Measurements from ENCODE around the gene UPK3BL2.
"Not testable (repeated sequence)": the region's sequence is repeated elsewhere in the genome, so short reads cannot be mapped to it uniquely, and the experiment has no call there.

UPK3BL2 gene

DNA sequence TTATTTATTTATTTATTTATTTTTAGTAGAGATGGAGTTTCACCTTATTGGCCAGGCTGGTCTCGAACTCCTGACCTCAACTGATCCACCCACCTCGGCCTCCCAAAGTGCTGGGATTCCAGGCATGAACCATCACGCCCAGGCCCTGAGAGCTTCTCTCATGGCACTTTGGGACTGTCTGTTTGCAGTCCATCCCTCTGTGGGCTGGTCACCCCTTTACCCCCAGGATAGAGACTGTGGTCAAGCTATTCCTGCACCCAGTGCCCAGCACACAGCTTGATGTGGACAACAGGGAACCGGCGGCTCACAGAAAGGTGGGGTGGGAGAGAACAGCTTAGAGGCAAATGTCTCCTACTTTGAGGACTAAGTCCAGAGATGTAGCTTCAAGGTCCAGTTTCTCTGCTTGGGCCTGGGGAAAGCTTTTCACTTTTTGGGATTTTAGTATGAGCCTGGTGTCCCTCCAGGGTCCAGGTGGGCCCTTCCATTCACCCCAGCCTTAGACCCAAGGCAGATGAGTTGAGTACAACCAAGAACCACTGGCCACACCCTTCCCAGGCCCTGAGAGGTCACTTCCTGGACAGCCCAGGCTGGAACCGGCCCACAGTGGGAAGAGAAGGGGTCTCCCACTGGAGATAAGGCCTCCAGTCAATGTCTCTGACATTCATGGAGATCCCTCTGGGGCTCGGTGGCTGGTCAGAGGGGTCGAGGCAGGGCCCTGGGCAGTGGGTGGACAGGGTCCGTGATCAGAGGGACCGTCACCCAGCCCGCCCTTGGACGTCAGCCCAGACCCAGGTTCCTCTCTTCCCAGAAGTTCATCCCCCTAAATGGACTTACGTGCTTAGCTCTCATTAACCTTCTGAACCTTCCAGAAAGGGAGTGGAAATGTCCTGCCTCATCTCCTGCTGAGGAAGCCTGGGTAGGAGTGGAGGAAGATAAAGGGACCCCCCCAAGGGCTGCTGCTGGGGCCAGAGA is 15.4 kb downstream of the UPK3BL2 start:
- DNase-seq = not testable (repeated sequence)

DNA sequence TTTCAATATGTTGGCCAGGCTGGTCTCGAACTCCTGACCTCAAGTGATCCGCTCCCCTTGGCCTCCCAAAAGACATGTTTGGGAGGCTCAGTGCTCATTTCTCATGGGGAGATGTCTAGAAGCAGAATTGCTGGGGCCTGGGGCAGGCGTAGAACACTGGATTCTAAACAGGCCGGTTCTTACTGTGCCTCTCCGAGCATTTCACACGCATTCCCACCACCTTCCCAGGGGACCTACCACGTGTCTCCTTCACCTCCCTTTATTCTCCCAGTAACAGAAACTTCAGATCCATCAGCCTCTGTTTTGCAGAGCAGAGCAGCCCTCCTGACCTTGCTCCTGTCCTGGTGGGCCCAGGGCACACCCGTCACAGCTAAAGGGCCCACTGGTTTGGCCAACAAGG is 16.3 kb downstream of the UPK3BL2 start:
- not testable (repeated sequence) for DNase-seq

DNA sequence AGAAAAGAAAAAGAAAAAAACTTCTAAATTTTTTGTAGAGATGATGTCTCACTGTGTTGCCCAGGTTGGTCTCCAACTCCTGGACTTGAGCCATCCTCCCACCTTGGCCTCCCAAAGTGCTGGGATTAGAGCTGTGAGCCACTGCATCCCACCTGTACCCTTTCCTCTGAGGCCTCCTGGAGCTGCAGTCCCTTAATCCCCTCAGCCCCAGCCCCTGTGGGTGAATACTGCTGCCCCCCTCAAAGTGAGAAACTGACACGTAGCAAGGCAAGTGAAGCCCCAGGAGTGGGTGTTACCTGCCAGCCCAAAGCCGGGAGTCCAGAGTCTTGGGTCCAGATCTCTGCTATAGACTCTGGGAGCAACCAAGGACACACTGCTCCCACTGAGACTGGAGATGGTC is 18.7 kb downstream of the UPK3BL2 start:
- DNase-seq = not testable (repeated sequence)

DNA sequence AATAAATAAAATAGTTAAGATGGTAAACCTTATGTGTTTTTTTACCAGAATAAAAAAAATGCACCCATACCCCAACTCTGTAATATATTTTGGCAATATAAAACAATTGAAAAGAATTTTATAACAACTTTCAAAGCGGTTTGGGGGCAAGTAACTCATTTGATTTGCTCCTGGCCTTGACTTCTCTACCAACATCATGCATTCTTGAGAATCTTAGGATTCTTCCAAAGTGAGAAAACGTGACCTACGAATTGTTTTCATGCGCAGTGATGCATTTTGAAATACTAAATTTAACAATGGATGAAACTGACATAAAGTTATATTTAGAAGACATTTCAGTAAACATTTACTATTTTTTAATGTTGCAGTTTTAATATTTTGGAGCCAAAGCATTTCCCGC is 22.7 kb downstream of the UPK3BL2 start:
- not testable (repeated sequence) for DNase-seq

DNA sequence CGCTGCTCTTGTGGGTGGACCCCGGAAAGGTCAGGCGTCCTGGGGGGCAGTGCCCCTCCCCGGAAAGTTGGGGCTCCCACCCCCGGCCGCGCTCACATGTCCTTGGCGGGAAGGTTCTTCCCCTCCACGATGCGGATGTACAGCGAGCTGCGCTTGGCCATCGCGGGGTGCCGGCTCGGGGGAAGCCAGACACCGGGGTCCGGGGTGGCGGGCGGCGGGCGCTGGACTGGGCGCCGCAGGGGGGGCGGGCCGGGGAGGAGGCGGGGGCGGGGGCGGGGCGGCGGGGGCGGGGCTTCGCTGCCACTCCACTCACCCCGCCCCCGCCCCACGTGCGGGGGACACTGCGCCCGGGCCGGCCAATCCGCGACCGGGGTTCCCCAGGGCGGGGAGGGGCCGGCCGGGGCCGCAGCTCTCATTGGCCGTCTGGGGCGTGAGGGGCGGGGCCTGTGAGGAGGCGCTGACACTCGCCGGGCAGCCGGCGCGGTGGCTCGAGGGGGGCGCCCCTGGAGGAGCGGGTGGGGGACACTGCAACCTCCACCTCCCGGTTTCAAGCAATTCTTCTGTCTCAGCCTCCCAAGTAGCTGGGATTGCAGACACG is 25.8 kb downstream of the UPK3BL2 start, which contains the start of gene RASA4B:
RASA4B (minus strand) TSS at position 228 of the 598 bp plus-strand sequence; CDS start at position 161, 67 bp downstream.
- not testable (repeated sequence) for DNase-seq

DNA sequence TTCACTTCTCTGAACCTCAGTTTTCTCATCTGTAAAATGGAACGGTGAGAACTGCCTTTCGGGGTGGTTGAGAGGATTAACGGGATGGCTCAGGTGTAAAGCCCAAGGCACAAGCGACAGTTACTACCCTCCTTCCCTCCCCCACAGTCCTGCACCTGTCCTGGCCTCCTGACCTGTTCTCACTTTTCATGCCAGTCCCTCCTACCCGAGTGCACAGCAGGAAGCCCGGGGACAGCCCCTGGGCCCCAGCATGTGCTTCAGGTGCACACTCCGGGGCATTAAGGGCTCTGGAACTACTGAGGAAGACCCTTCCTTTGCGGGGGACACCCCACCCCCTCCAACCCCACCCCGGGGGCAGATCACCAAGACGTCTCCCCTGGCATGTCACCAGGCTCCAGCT is 26.5 kb downstream of the UPK3BL2 start:
- DNase-seq = not testable (repeated sequence)

DNA sequence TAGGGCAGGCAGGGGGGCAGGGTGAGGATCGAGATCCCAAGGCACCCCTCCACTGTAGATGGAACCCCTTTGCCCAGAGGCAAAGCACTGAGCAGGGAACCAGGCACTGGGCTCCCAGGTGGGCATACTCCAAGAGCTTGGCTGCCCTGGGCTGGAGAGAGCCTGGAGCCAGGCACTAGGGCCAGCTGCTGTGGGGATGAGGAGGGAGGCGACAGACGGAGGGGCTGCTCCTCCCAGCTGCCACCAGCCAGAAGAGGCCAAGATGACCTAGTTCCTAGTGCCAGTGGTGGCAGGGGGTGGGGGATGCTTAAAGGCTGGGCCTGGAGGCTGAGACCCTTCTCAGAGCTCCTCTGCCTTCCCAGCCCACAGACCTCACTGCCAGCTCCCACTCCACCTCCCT is 27.6 kb downstream of the UPK3BL2 start:
- not testable (repeated sequence) for DNase-seq

DNA sequence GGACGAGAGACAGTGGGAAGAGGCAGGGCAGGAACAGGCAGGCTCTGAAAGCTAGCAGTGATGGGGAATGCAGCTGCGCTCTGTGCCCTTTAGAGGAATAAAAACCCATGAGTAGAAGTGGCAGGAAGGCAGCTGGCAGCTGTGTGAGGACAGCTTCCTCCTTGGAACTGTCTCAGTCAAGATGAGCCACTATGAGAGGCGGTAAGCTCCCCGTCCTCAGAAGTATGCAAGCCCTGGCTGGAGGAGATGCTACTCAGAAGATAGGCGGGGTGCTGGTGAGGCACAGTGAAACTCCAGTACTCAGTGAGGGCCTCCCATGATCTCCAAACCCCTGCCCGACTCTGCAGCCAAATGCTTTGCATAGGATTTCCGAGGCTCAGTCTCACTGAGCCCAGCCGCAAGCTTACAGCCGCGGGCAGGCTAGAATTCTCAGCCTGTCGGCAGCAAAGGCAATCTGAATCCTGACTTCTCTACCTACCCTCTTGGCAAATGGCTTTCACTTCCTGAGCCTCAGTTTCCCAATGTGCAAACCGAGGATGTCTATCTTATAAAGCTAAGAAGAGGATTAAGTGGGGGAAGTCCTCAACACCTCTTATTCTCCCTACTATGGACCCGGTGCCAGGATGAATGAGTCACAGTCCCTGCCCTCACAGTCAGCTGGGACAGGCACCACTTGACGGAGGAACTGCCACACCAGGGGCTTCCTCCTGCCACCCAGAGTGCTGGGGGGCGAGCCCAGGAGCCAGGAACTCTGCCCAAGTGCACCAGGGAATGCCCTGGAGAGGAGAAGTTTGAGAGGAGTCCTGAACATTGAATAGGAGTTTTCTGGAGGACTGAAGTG is 28.4 kb downstream of the UPK3BL2 start:
- not testable (repeated sequence) for DNase-seq

DNA sequence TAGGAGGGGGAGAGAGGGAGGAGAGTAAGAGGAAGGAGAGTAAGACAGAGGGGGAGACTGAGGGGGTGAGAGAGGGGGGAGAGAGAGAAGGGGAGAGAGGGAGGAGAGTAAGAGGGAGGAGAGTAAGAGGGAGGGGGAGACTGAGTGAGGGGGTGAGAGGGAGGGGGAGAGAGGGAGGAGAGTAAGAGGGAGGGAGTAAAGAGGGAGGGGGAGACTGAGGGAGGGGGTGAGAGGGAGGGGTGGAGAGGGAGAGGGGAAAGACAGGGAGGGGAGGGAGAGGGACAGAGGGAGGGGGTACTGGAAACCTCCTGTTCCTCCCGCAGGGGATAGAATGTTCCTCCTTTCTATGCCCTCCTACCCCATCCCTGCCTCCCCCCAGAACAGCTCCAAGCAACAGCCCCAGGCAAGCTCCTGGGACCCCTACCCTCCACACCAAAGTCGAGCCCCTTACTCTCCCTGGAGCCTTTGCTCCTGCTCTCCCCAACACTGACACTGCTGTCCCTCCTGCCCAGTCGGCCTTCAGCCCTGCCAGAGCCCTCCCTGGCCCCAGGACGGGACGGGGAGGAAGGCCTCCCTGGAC is 30.8 kb downstream of the UPK3BL2 start:
- DNase-seq = not testable (repeated sequence)

DNA sequence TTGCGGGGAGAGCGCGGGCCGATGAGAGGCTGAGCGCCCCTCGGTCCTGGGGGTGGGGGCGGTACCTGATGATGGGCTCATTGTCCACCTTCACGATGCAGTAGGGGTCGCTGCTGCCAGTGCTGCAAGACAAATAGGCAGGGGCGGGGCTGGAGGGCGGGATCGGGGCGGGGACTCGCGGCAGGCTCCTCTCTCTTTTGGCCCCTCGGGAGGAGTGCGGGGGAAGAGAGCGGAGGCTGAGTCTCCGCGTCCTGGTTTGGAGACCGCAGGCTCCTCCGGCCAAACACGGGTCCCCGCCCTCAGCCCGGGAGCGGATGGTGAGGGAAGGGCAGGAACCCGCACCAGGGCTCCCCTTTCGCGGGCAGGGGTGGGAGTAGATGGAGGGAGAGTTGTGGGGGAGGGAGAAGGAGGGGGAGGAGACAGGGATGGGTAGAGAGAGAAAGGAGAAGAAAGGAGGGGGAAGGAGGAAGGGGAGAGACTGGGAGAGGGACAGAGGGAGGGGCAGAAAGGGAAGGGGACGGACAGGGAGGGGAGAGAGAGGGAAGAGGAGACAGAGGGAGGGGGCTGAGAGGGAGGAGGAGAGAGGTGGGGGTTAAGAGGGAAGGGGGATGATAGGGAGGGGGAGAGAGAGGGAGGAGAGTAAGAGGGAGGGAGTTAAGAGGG is 31.5 kb downstream of the UPK3BL2 start:
- not testable (repeated sequence) for DNase-seq

DNA sequence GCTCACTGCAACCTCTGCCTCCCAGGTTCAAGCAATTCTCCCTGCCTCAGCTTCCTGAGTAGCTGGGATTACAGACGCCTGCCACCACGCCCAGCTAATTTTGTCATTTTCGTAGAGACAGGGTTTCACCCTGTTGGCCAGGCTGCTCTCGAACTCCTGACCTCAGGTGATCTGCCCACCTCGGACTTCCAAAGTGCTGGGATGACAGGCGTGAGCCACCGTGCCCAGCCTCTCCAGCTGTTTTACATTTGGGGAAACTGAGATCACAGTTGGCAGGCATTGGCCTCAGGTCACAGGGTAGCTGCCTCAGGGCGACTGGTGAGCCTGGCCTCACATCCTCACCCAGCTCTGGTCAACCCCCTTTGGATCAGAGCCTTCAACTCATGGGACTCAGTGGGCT is 32.9 kb downstream of the UPK3BL2 start:
- DNase-seq = not testable (repeated sequence)

DNA sequence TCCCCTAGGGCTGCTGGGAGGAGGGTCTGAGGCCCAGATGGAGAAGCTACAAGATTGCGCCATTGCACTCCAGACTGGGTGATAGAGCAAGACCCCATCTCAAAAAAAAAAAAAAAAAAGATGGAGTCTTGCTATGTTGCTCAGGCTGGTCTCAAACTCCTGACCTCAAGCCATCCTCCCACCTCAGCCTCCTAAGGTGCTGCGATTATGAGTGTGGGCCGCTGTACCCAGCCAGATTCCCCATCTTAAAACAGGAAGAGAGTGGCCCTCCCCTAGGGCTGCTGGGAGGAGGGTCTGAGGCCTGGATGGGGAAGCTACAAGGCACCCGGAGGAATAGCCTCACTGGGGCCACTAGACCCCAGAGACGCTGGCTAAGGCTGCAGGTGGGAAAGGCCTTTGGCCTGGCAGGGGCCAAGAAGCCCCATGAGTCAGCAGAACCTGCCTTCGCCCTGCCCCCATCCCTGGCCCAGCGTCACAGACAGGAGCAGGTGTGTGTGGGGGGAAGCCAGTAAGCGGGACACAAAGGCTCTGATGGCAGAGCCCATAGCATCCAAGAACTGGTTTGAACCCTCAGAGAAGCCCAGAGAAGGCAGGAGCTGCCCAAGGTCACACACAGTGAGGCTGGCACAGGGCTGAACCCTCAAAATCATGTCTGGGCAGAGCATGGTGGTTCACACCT is 35.9 kb downstream of the UPK3BL2 start:
- not testable (repeated sequence) for DNase-seq

DNA sequence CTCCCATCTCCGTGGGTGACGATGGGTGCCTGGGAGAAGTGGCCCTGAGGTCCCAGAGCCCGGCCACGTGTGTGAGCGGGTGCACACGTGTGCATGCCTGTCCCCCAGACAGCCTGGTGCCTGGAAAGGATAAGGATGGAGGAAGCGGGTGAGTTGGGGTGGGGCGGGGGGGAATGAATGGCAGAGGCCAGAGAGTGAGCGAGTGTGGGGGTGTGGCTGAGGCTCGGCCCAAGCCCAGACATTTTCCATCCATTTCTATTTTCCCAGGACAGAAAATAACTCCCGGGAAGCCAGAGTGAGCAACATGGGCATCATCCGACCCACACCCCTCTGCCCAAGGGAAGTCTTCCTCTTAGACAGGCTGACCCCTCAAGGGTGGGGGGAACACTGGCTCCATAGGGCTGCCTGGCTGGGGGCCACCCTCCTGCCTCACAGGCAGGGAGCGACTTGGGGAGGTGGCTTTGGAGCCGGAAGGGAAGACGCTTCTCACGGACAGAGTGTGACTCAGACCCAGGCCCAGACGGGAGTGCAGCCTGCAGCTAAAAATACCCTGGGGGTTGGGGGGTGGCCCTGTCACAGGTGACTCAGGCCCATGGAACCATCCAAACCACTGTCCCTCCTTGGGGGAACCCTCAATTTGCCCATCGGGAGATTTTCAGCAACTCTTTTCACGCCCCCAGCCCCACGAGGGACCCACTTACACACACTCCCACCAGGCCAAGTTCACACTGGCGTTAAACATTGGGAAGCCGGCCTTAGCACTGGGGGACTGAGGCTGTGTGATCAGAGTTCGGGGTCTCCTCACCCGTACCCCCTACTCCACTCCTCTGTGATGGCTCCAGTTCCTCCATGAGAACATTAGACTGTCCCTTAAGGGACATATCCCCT is 38.0 kb downstream of the UPK3BL2 start:
- not testable (repeated sequence) for DNase-seq

DNA sequence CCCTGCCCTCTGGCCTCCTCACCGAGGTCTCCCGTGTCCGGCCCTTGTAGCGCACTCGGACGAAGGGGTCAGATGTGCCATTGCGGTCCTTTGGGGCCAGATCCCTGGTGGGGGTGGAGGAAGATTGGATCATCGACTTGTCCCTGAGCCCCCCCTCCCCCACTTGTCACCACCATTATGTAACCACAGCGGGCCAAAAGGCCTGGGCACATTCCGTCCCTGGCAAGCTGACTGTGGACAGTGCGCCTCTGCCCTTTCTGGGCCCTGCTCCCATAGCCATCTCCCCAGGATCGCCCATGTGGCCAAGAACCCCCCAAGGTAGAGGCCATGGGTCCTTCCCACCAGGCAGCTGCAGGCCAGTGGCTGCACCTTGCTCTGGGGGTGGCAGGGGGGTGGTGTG is 40.4 kb downstream of the UPK3BL2 start:
- not testable (repeated sequence) for DNase-seq

DNA sequence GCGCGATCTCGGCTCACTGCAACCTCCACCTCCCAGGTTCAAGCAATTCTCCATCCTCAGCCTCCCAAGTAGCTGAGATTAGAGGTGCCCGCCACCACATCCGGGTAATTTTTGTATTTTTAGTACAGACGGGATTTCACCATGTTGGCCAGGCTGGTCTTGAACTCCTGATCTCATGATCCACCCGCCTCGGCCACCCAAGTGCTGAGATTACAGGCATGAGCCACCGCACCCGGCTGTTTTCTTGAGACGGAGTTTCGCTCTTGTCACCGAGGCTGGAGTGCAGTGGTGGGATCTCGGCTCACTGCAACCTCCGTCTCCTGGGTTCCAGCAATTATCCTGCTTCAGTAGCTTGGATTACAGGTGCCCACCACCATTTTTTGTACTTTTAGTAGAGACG is 45.2 kb downstream of the UPK3BL2 start:
- not testable (repeated sequence) for DNase-seq

DNA sequence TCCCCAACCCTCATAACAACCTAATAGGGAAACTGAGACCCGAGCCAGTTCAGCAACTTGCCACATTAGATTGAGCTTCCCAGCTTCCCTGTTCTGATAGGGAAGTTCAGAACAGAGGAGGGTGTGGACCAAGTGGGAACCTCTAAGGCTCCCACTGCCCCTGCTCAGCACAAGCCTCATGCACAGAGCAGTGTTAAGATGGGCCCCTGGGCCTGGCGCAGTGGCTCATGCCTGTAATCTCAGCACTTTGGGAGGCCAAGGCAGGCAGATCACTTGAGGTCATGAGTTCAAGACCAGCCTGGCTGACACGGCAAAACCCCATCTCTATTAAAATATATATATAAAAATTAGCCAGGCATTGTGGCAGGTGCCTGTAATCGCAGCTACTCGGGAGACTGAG is 46.2 kb downstream of the UPK3BL2 start:
- DNase-seq = not testable (repeated sequence)

DNA sequence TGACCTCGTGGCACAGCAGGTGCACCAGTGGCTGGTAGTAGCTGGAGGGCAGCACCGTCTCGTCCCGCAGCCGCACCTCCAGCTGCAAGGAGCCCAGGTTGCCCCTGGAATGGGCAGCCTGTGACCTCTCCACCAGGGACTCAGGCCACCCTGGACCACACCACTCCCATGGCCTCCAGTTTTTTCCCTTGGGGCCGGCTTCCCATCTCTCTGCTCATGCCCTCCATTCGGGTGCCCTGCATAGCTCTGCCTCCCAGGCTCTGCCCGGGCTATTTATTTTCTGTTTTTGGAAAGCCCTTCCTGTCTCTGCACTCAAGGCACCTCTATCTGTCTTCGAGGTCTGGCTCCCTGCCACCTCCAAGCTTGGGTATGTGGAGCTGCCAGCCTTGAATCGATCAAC is 46.6 kb downstream of the UPK3BL2 start:
- not testable (repeated sequence) for DNase-seq

DNA sequence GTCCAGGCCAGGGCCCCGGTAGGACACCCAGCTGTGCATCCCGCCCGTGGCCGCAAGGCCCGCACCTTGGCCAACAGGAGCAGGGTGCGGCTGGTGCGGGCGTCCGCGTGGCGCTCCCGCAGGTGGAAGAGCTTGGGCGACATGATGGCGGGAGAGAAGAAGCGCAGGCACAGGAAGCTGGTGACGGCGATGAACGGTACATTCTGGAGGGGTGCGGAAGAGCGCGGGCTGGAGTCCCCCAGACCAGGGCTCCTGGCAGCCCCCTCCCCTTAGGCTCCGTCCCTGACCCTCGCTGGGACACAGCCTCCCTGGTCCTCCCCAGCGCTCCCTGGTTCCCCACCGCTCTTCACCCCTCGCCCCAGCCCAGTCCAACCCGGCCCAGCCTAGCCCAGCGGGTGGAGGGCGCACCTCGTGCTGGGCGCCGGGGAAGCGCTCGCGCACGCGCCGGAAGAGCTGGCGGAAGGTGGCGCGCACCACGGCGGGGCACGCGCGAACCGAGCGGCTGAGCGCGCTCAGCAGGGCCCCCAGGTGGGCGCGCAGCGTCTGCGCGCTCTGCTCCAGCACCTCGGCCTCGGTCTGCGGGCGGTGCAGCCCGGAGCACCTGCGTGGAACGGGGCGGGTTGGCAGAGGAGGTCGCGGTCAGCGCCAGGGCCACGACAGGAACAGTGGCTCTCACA is 48.9 kb downstream of the UPK3BL2 start:
- DNase-seq = not testable (repeated sequence)

DNA sequence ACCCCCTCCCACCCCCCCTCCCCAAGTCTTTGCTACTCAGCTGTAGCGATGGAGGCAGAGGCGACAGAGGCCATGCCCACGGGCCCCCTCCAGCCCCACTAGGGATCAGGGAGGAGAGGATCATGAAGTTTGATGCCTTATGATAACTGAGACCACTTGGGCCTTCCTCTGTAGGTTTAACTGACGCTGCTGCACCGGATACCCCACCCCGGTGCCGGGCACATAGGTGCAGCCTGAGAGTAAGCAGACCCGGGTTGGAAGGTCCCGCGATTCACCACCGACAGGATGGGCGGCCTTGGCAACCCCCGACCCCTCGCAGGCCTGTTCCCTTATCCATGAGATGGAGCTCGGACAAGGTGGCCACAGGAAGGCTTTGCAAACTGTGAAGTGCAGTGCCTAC is 49.5 kb downstream of the UPK3BL2 start:
- DNase-seq = not testable (repeated sequence)
